Gastrocnemius medialis (tissue), 4 donors: ENCODE results near the gene PLXNB3. TPM values are rescaled to one million over a fixed set of nuclear protein-coding genes. Genes with fewer than 3 reads are reported as not detected.

Experiments
- ATAC-seq, 2 donors: fragments of 150-250 bp; one replicate each; pipeline ENCODE4 v1.9.1; 2016
- DNase-seq, 2 donors: peaks; one replicate each; pipeline ENCODE4 v3.0.0-alpha.2; 2019
- H3K27ac ChIP-seq, 4 donors: fragments of 200-600 bp; sonication (generic); 1 replicate in 1 of 4; 2 replicates in 3 of 4; pipeline ENCODE4 v1.5.1; 2016 to 2018; ENCODE audit warnings: mild to moderate bottlenecking in 2 of 4, moderate library complexity in 1 of 4
- H3K27me3 ChIP-seq, 3 donors: fragments of 200-600 bp; sonication (generic) in 2 of 3; 1 replicate in 1 of 3; 2 replicates in 2 of 3; pipeline versions ENCODE4 v1.5.1 to v1.6.0; 2016 to 2019; ENCODE audit warnings: mild to moderate bottlenecking in 1 of 3, moderate library complexity in 1 of 3
- H3K36me3 ChIP-seq, 2 donors: fragments of 200-600 bp; sonication (generic) in 1 of 2; one replicate each; pipeline ENCODE4 v1.5.1; 2017 to 2018
- H3K4me1 ChIP-seq, 2 donors: fragments of 200-600 bp; sonication (generic) in 1 of 2; one replicate each; pipeline ENCODE4 v1.5.1; 2016 to 2017; ENCODE audit warnings: mild to moderate bottlenecking in 2 of 2
- H3K4me3 ChIP-seq, 4 donors: fragments of 200-600 bp; sonication (generic) in 3 of 4; 1 replicate in 1 of 4; 2 replicates in 3 of 4; pipeline ENCODE4 v1.5.1; 2016 to 2019; ENCODE audit warnings: mild to moderate bottlenecking in 2 of 4
- H3K9me3 ChIP-seq, 3 donors: fragments of 200-600 bp; sonication (generic) in 2 of 3; 1 replicate in 1 of 3; 2 replicates in 2 of 3; pipeline ENCODE4 v1.5.1; 2016 to 2019
- POLR2A ChIP-seq, 2 donors: fragments of 450-650 bp; IDR thresholded peaks; one replicate each; pipeline ENCODE4 v1.6.1; 2017; ENCODE audit warnings: antibody characterized with exemption in 2 of 2, mild to moderate bottlenecking in 2 of 2, moderate library complexity in 2 of 2
- in situ Hi-C, 4 donors: fragments of 200-750 bp; cut with MboI; loops; one replicate each; pipeline versions ENCODE4 v1.15.0 to v1.8.0; 2017; ENCODE audit warnings: low sequenced_read_pairs in 4 of 4
- intact Hi-C: fragments of 100-400 bp; cut with DNase I; formaldehyde crosslinking; loops from one replicate; pipeline ENCODE4 v1.15.1; 2023; ENCODE audit warnings: low total_unique reads
- total RNA-seq, 4 donors: library from RNA; depleted of rRNA; stranded (reverse); fragments of >200 nt; gene quantifications; one replicate each; pipeline versions ENCODE4 v1.1.0 to v1.2.3, GENCODE V29; 2016
- TF ChIP-seq, protein P1 (sequence below), 5 experiments: fragments of 450-650 bp in 3 of 5; fragments of 200-600 bp in 2 of 5; sonication (generic) in 2 of 5; IDR thresholded peaks in 4 of 5; conservative IDR thresholded peaks in 1 of 5; 1 replicate in 4 of 5; 2 replicates in 1 of 5; pipeline ENCODE4 v1.5.1; 2016 to 2019; ENCODE audit warnings: antibody characterized with exemption in 5 of 5, mild to moderate bottlenecking in 3 of 5, moderate library complexity in 3 of 5

Gene PLXNB3
- total RNA-seq, 4 donors from 2014 or later, result 0.10 to 1.1 (median 0.13) TPM

DNA sequence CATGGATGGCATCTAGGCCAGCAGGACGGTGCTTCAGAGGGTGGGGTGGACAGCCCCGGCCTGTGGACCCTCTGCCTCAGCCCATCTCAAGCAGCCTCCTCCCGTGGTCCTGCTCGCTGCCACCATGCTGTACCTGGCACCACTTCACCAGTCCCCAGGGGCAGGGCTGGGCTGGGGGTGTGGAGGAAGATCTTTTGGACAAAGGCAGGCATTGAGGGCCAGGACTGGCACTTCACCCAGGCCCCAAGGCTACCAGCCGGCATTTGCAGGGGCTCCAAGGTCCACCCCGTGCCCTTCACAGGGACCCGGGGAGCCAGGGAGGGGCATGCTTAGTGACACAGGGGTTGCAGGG, 713 bp downstream of the PLXNB3 start:
- no peaks in the 10 kb centered on the region for H3K36me3 ChIP-seq
- no peak for ATAC-seq
- intact Hi-C loops, result loop anchor here (1.0 to 2.0 kb wide), 2 partner anchors 18 to 188 kb away; no protein-coding TSS in a partner anchor
- no peak overlapping the region for H3K4me3 ChIP-seq
- no peaks in the 10 kb centered on the region for H3K27me3 ChIP-seq
- no peak overlapping the region for H3K27ac ChIP-seq
- TF ChIP-seq POLR2A (IDR thresholded peaks at IDR 0.05), result no peak
- TF ChIP-seq, protein P1, sequence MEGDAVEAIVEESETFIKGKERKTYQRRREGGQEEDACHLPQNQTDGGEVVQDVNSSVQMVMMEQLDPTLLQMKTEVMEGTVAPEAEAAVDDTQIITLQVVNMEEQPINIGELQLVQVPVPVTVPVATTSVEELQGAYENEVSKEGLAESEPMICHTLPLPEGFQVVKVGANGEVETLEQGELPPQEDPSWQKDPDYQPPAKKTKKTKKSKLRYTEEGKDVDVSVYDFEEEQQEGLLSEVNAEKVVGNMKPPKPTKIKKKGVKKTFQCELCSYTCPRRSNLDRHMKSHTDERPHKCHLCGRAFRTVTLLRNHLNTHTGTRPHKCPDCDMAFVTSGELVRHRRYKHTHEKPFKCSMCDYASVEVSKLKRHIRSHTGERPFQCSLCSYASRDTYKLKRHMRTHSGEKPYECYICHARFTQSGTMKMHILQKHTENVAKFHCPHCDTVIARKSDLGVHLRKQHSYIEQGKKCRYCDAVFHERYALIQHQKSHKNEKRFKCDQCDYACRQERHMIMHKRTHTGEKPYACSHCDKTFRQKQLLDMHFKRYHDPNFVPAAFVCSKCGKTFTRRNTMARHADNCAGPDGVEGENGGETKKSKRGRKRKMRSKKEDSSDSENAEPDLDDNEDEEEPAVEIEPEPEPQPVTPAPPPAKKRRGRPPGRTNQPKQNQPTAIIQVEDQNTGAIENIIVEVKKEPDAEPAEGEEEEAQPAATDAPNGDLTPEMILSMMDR (IDR thresholded peaks at IDR 0.05 in 4 of 5, conservative IDR thresholded peaks at IDR 0.05 in 1 of 5), result no peak
- in situ Hi-C loops, result no loop called here
- no peaks in the 10 kb centered on the region for H3K9me3 ChIP-seq
- no peaks in the 10 kb centered on the region for H3K4me1 ChIP-seq
- DNase-seq, result no peak

DNA sequence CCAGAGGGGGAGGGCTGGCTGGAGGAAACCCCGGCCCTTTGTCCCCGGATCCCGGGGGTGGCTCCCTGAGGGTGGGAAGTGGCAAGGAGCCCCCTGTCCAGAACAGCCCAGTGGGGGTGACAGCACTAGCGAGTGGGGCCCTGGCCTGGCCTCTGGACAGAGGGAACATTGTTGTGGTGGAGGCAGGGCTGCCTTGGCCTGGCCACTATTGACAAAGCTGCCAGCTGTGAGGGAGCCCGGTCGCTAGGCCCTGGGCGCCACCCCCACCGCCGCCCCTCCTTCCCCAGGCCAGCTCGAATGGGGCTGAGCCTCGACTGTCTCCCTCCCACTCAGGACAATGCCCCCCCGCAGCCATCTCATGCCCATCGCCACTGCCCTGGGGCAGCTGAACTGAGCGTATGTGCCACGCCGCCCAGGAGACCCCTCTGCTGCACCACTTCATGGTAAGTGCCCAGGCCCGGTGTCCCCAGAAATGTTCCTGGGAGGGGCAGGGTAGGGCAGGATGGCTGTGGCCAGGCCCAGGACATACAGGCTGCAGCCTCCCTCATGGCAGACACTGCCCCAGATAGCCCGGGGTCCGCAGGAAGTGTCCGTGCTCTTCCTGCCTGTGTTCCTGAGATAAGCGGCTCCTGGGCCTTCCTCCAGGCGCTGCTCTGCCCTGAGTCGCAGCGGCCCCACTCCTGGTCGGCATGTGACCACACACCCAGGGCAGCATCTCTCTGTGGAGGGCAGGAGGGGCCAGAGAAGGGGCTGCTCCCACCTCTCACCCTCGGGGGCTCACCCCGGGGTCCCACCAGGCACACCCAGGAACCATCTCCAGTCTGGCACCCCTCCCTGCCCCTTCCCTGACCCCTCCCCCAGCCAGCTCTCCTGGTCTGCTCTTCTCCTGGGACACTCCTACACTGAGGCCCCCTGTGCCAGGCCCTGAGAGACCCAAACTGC, 1.4 kb downstream of the PLXNB3 start:
- no peaks in the 10 kb centered on the region for H3K27me3 ChIP-seq
- H3K36me3 ChIP-seq, result no peaks in the 10 kb centered on the region
- no peak overlapping the region for H3K4me3 ChIP-seq
- no peaks in the 10 kb centered on the region for H3K4me1 ChIP-seq
- TF ChIP-seq, protein P1 (IDR thresholded peaks at IDR 0.05 in 4 of 5, conservative IDR thresholded peaks at IDR 0.05 in 1 of 5), result no peak
- no peaks in the 10 kb centered on the region for H3K9me3 ChIP-seq
- intact Hi-C loops, result loop anchor here (2.0 kb wide), 1 partner anchor 187 kb away; no protein-coding TSS in a partner anchor
- in situ Hi-C loops, result no loop called here
- DNase-seq (no peak), ATAC-seq (no peak)
- H3K27ac ChIP-seq, result no peak overlapping the region

DNA sequence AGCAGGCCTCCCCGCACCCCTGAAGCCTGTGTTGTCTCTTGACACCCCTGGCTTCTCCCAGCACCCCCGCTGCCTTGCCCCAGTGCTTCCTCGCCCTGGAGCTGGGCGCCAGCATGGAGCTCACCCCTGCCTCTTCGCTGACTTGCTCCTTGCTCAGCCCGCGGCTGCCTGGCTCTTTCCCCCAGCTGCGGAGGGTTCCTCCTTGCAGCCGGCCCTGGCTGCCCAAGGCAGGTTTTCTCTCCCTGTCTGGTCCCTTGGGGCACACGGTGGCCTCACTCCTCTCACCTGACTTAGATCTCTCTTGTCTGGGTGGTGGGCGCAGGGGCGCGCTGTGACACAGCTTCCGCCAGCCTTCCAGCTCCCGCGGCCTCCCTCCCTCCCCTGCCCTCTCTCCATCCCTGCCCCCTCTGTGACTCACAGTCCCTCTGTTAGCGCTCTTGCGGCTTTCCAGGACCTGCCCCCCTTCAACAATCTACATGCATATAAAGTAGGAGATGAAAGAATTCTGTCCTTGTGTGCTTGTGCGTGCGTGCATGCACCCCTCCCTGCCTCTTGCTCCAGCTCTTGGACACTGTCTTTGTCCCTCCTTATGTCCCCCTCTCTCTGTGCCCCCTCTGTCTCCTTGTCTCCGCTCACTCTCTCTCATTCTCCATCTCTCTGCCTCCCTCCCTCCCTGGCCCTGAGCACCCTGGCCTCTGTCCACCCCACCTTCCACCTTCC, 2.2 kb downstream of the PLXNB3 start:
- H3K4me1 ChIP-seq, result no peaks in the 10 kb centered on the region
- no peaks in the 10 kb centered on the region for H3K9me3 ChIP-seq
- no peak for TF ChIP-seq POLR2A (IDR thresholded peaks at IDR 0.05)
- TF ChIP-seq, protein P1 (IDR thresholded peaks at IDR 0.05 in 4 of 5, conservative IDR thresholded peaks at IDR 0.05 in 1 of 5), result no peak
- intact Hi-C loops (no loop called here), in situ Hi-C loops (no loop called here)
- H3K27me3 ChIP-seq, result no peaks in the 10 kb centered on the region
- no peak for ATAC-seq
- no peaks in the 10 kb centered on the region for H3K36me3 ChIP-seq
- H3K27ac ChIP-seq, result no peak overlapping the region
- no peak for DNase-seq
- no peak overlapping the region for H3K4me3 ChIP-seq

DNA sequence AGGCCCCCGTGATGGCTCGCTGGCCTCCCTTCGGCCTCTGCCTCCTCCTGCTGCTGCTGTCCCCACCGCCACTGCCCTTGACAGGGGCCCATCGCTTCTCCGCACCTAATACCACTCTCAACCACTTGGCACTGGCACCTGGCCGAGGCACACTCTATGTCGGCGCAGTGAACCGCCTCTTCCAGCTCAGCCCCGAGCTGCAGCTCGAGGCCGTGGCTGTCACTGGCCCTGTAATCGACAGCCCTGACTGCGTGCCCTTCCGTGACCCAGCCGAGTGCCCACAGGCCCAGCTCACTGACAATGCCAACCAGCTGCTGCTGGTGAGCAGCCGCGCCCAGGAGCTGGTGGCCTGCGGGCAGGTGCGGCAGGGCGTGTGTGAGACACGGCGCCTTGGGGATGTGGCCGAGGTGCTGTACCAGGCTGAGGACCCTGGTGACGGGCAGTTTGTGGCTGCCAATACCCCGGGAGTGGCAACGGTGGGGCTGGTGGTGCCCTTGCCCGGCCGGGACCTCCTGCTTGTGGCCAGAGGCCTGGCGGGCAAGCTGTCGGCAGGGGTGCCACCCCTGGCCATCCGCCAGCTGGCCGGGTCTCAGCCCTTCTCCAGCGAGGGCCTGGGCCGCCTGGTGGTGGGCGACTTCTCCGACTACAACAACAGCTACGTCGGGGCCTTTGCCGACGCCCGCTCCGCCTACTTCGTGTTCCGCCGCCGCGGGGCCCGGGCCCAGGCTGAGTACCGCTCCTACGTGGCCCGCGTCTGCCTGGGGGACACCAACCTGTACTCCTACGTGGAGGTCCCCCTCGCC, 3.0 kb downstream of the PLXNB3 start:
- H3K4me1 ChIP-seq, result no peaks in the 10 kb centered on the region
- no peaks in the 10 kb centered on the region for H3K27me3 ChIP-seq
- intact Hi-C loops, result no loop called here
- no peak overlapping the region for H3K4me3 ChIP-seq
- peak in 1 of 2 donors; percentile 31 for DNase-seq
- TF ChIP-seq POLR2A (IDR thresholded peaks at IDR 0.05), result no peak
- TF ChIP-seq, protein P1 (IDR thresholded peaks at IDR 0.05 in 4 of 5, conservative IDR thresholded peaks at IDR 0.05 in 1 of 5), result no peak
- in situ Hi-C loops, result no loop called here
- no peaks in the 10 kb centered on the region for H3K36me3 ChIP-seq
- no peak overlapping the region for H3K27ac ChIP-seq
- no peaks in the 10 kb centered on the region for H3K9me3 ChIP-seq
- ATAC-seq, result peak in 1 of 2 donors; percentile 19
